HFFc6 (cell line): ENCODE data around the gene CYLD. TPM values are rescaled to one million over a fixed set of nuclear protein-coding genes. Genes with fewer than 3 reads are reported as not detected.

Experiments
- DNase-seq: peaks from one replicate; pipeline ENCODE4 v3.0.0-alpha.2; 2018
- H3K27ac Mint-ChIP-seq: 2 replicates; pipeline ENCODE4 v1.8.0; 2020; ENCODE audit warnings: mild to moderate bottlenecking, mixed read lengths
- H3K27me3 Mint-ChIP-seq: 2 replicates; pipeline ENCODE4 v1.8.0; 2021; ENCODE audit warnings: mild to moderate bottlenecking, moderate library complexity, mixed read lengths; ENCODE audit not compliant: insufficient read depth
- H3K36me3 Mint-ChIP-seq: 2 replicates; pipeline ENCODE4 v1.8.0; 2021; ENCODE audit warnings: low read depth, mixed read lengths
- H3K4me1 Mint-ChIP-seq: 2 replicates; pipeline ENCODE4 v1.8.0; 2020; ENCODE audit warnings: low read depth, mixed read lengths
- H3K4me3 Mint-ChIP-seq: 2 replicates; pipeline ENCODE4 v1.8.0; 2020; ENCODE audit warnings: mild to moderate bottlenecking, moderate library complexity, mixed read lengths
- H3K9me3 Mint-ChIP-seq: 2 replicates; pipeline ENCODE4 v1.8.0; 2020; ENCODE audit warnings: mild to moderate bottlenecking, mixed read lengths
- CTCF ChIP-seq: fragments of 200-600 bp; sonication (generic); IDR thresholded peaks from 2 replicates; pipeline ENCODE4 v1.5.0; 2021; ENCODE audit warnings: antibody characterized with exemption, mild to moderate bottlenecking
- total RNA-seq, 6 experiments: library from RNA; stranded (reverse); fragmentation: NEBNext Ultra II Directional; extraction: Animal tissue kit (Norgen Biotek cat#: 25700); gene quantifications; 2 replicates in 1 of 6; 3 replicates in 5 of 6; pipeline ENCODE4 v1.2.3, GENCODE V29; 2021

CYLD gene
- total RNA-seq, 6 experiments from 2014 or later, result 39.4 to 52.7 (median 43.4) TPM

- Mint-ChIP-seq H3K27ac (no peak overlapping the region), H3K4me1 (peaks cover 12% of the 10 kb centered on the region), H3K9me3 (no peaks in the 10 kb centered on the region), H3K4me3 (no peak overlapping the region), H3K27me3 (peaks cover 5% of the 10 kb centered on the region), H3K36me3 (no peaks in the 10 kb centered on the region)
- no peak for TF ChIP-seq CTCF
- DNase-seq, result no peak
Measured at GRCh38 chr16:50809561-50809960, 67.7 kb downstream of the CYLD start.

- Mint-ChIP-seq H3K36me3 (no peaks in the 10 kb centered on the region), H3K9me3 (no peaks in the 10 kb centered on the region), H3K4me3 (no peak overlapping the region), H3K27me3 (peaks cover 5% of the 10 kb centered on the region), H3K27ac (no peak overlapping the region), H3K4me1 (peaks cover 12% of the 10 kb centered on the region)
- no peak for TF ChIP-seq CTCF
- DNase-seq, result no peak
Measured at GRCh38 chr16:50810241-50810965, 68.5 kb downstream of the CYLD start.

GRCh38 chr16:50812046-50812445, 70.2 kb downstream of the CYLD start:
- Mint-ChIP-seq H3K27me3 (peaks cover 8% of the 10 kb centered on the region), H3K9me3 (no peaks in the 10 kb centered on the region), H3K4me1 (no peaks in the 10 kb centered on the region), H3K36me3 (no peaks in the 10 kb centered on the region), H3K27ac (no peak overlapping the region), H3K4me3 (no peak overlapping the region)
- no peak for TF ChIP-seq CTCF
- DNase-seq, result no peak

GRCh38 chr16:50812876-50813466, 71.1 kb downstream of the CYLD start:
- H3K27me3 Mint-ChIP-seq, result peaks cover 15% of the 10 kb centered on the region
- no peaks in the 10 kb centered on the region for H3K36me3 Mint-ChIP-seq
- no peak for TF ChIP-seq CTCF
- no peak overlapping the region for H3K4me3 Mint-ChIP-seq
- no peak overlapping the region for H3K27ac Mint-ChIP-seq
- no peaks in the 10 kb centered on the region for H3K4me1 Mint-ChIP-seq
- DNase-seq, result no peak
- H3K9me3 Mint-ChIP-seq, result no peaks in the 10 kb centered on the region

GRCh38 chr16:50814052-50814451, 72.2 kb downstream of the CYLD start:
- H3K27me3 Mint-ChIP-seq, result peaks cover 17% of the 10 kb centered on the region
- TF ChIP-seq CTCF, result no peak
- no peak for DNase-seq
- H3K4me3 Mint-ChIP-seq, result no peak overlapping the region
- H3K36me3 Mint-ChIP-seq, result no peaks in the 10 kb centered on the region
- no peaks in the 10 kb centered on the region for H3K4me1 Mint-ChIP-seq
- H3K9me3 Mint-ChIP-seq, result no peaks in the 10 kb centered on the region
- H3K27ac Mint-ChIP-seq, result no peak overlapping the region
